Stimulated activated CD4-positive, alpha-beta T cell treated with anti-CD3 and anti-CD28 coated beads, Interleukin-12 subunit alpha, Interleukin-12 subunit beta, amount 100 ng/mL, for 4 hours (primary cell): ENCODE results near the gene RSPH6A.

Experiments used
- DNase-seq: peaks from one replicate; pipeline ENCODE4 v3.0.0-alpha.2; 2020

RSPH6A gene

GRCh38 chr19:45814851-45815480, at the start of gene RSPH6A:
RSPH6A (minus strand) TSS chr19:45815308; CDS start chr19:45815176, 132 bp downstream.
- no peak for DNase-seq

GRCh38 chr19:45864629-45865082, 49.5 kb upstream of the RSPH6A start:
- DNase-seq: no peak

- peak; percentile 51 for DNase-seq
Measured at GRCh38 chr19:45863840-45864628, 48.9 kb upstream of the RSPH6A start, which contains the start of gene FOXA3. FOXA3 (plus strand) TSS chr19:45864326; CDS start chr19:45864457, 131 bp downstream.

GRCh38 chr19:45863335-45863839, 48.3 kb upstream of the RSPH6A start:
- DNase-seq: no peak

GRCh38 chr19:45862564-45863334, 47.6 kb upstream of the RSPH6A start, which contains the start of gene SYMPK:
SYMPK (minus strand) TSS chr19:45863147; CDS start chr19:45854495, 8,652 bp downstream.
- peak; percentile 98 for DNase-seq

GRCh38 chr19:45862271-45862563, 47.1 kb upstream of the RSPH6A start:
- DNase-seq: no peak

- DNase-seq: no peak
Measured at GRCh38 chr19:45860359-45861259, 45.5 kb upstream of the RSPH6A start.

- no peak for DNase-seq
Measured at GRCh38 chr19:45854167-45854778, 39.2 kb upstream of the RSPH6A start.

GRCh38 chr19:45852983-45853382, 37.9 kb upstream of the RSPH6A start:
- no peak for DNase-seq

- no peak for DNase-seq
Measured at GRCh38 chr19:45852145-45852750, 37.1 kb upstream of the RSPH6A start.

- DNase-seq: no peak
Measured at GRCh38 chr19:45848922-45849321, 33.8 kb upstream of the RSPH6A start.

- no peak for DNase-seq
Measured at GRCh38 chr19:45847663-45848062, 32.6 kb upstream of the RSPH6A start.

- DNase-seq: no peak
Measured at GRCh38 chr19:45842198-45842597, 27.1 kb upstream of the RSPH6A start.

GRCh38 chr19:45834970-45835369, 19.9 kb upstream of the RSPH6A start:
- no peak for DNase-seq

GRCh38 chr19:45828945-45829344, 13.8 kb upstream of the RSPH6A start:
- no peak for DNase-seq

GRCh38 chr19:45828523-45828922, 13.4 kb upstream of the RSPH6A start:
- no peak for DNase-seq

- DNase-seq: no peak
Measured at GRCh38 chr19:45827459-45828093, 12.5 kb upstream of the RSPH6A start.

GRCh38 chr19:45826934-45827333, 11.8 kb upstream of the RSPH6A start:
- no peak for DNase-seq

- DNase-seq: no peak
Measured at GRCh38 chr19:45825917-45826893, 11.1 kb upstream of the RSPH6A start.

GRCh38 chr19:45825263-45825605, 10.1 kb upstream of the RSPH6A start:
- DNase-seq: no peak
